Natural killer cell treated with Interleukin-12 subunit alpha and Interleukin-12 subunit beta and Interleukin-15 and Interleukin-18, amount 100 ng/mL, for 72 hours (primary cell): ENCODE measurements around the gene CD53. TPM values are rescaled to one million over a fixed set of nuclear protein-coding genes. Genes with fewer than 3 reads are reported as not detected.
"Not testable (repeated sequence)": the region's sequence is repeated elsewhere in the genome, so short reads cannot be mapped to it uniquely, and the experiment has no call there.

Experiments used
- ATAC-seq, 2 donors: fragments of 150-1000 bp; cut with Tn5 transposase in 1 of 2; sonication (Bioruptor Pico), chemical (Tn5 transposase) in 1 of 2; 2 replicates each; pipeline ENCODE4 v1.10.0; 2021
- DNase-seq: peaks from one replicate; pipeline ENCODE4 v3.0.0; 2022; ENCODE audit warnings: low spot score
- H3K27ac Mint-ChIP-seq, 2 donors: 1 replicate in 1 of 2; 2 replicates in 1 of 2; pipeline ENCODE4 v1.8.0; 2022; ENCODE audit warnings: mixed read lengths in 2 of 2, mild to moderate bottlenecking in 1 of 2, moderate library complexity in 1 of 2
- H3K27me3 Mint-ChIP-seq, 2 donors: 1 replicate in 1 of 2; 2 replicates in 1 of 2; pipeline ENCODE4 v1.8.0; 2022; ENCODE audit warnings: mixed read lengths in 2 of 2
- H3K36me3 Mint-ChIP-seq: one replicate; pipeline ENCODE4 v1.8.0; 2022; ENCODE audit warnings: mixed read lengths
- H3K4me1 Mint-ChIP-seq, 2 donors: 1 replicate in 1 of 2; 2 replicates in 1 of 2; pipeline ENCODE4 v1.8.0; 2022; ENCODE audit warnings: low read depth in 2 of 2, mixed read lengths in 2 of 2, mild to moderate bottlenecking in 1 of 2
- H3K4me3 Mint-ChIP-seq: one replicate; pipeline ENCODE4 v1.8.0; 2022; ENCODE audit warnings: mixed read lengths
- H3K9me3 Mint-ChIP-seq: 2 replicates; pipeline ENCODE4 v1.8.0; 2022; ENCODE audit warnings: mixed read lengths
- total RNA-seq, 2 donors: library from RNA; stranded (reverse); gene quantifications; one replicate each; pipeline ENCODE4 v1.2.3, GENCODE V29; 2022

CD53 gene
- total RNA-seq, 2 donors from 2014 or later: 357 to 897 TPM

DNA sequence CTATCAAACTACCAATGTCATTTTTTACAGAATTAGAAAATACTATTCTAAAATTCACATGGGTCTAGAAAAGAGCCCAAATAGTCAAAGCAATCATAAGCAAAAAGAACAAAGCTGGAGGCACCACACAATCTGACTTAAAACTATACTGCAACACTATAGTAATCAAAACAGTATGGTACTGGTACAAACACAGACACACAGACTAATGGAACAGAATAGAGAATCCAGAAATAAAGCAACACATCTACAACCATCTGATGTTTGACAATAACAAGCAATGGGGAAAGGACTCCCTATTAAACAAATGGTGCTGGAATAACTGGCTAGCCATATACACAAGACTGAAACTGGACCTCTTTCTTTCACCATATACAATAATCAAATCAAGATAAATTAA lies 39.8 kb downstream of the CD53 start:
- H3K36me3 Mint-ChIP-seq: peaks cover 18% of the 10 kb centered on the region
- no peak overlapping the region for H3K27ac Mint-ChIP-seq
- ATAC-seq (no peak), DNase-seq (no peak)
- no peak overlapping the region for H3K4me3 Mint-ChIP-seq
- peaks cover 15 to 23% of the 10 kb centered on the region in 2 donors for H3K4me1 Mint-ChIP-seq
- H3K27me3 Mint-ChIP-seq: peaks cover 0 to 7% of the 10 kb centered on the region in 2 donors
- peaks cover 8% of the 10 kb centered on the region for H3K9me3 Mint-ChIP-seq

GRCh38 chr1:110914676-110915075 lies 41.7 kb downstream of the CD53 start:
- peaks cover 18% of the 10 kb centered on the region for H3K36me3 Mint-ChIP-seq
- H3K9me3 Mint-ChIP-seq: peaks cover 8% of the 10 kb centered on the region
- ATAC-seq (no peak), DNase-seq (no peak)
- peaks cover 15 to 18% of the 10 kb centered on the region in 2 donors for H3K4me1 Mint-ChIP-seq
- H3K27me3 Mint-ChIP-seq: peaks cover 0 to 7% of the 10 kb centered on the region in 2 donors
- H3K27ac Mint-ChIP-seq: no peak overlapping the region
- H3K4me3 Mint-ChIP-seq: no peak overlapping the region

GRCh38 chr1:110915804-110916203 lies 42.9 kb downstream of the CD53 start:
- H3K4me1 Mint-ChIP-seq: peaks cover 15 to 18% of the 10 kb centered on the region in 2 donors
- H3K9me3 Mint-ChIP-seq: peaks cover 8% of the 10 kb centered on the region
- H3K27ac Mint-ChIP-seq: peak overlapping the region; percentile 62 to 65
- no peak for ATAC-seq
- no peak for DNase-seq
- peaks cover 21% of the 10 kb centered on the region for H3K36me3 Mint-ChIP-seq
- peaks cover 3 to 11% of the 10 kb centered on the region in 2 donors for H3K27me3 Mint-ChIP-seq
- no peak overlapping the region for H3K4me3 Mint-ChIP-seq

DNA sequence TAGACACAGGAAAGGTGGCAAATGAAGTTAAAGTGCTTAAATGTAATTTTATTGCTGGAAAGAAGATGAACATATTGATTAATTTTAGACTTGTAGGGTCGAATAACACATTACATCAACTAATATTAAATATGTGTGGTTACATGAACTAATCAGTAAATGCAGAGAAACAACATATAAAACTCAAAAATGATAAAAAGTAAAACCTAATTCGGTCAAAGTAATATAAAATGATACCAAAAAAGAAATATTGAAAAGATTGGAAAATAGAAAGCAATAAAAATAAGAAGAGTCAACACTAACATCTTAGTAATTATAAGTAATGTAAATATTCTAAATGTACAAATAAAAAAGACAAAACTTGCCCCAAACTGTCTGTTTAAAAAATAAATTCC lies 43.3 kb downstream of the CD53 start:
- ATAC-seq: no peak
- H3K36me3 Mint-ChIP-seq: peaks cover 17% of the 10 kb centered on the region

GRCh38 chr1:110916669-110917306 lies 43.8 kb downstream of the CD53 start:
- H3K4me1 Mint-ChIP-seq: peaks cover 15 to 18% of the 10 kb centered on the region in 2 donors
- no peak for DNase-seq

More for the DNA sequence above, 43.3 kb downstream of the CD53 start:
- Mint-ChIP-seq H3K9me3 (peaks cover 8% of the 10 kb centered on the region), H3K4me1 (peaks cover 15 to 18% of the 10 kb centered on the region in 2 donors), H3K4me3 (peak overlapping the region; percentile 75), H3K27me3 (peaks cover 3 to 8% of the 10 kb centered on the region in 2 donors), H3K27ac (peak overlapping the region; percentile 62 to 65)
- no peak for DNase-seq

DNA sequence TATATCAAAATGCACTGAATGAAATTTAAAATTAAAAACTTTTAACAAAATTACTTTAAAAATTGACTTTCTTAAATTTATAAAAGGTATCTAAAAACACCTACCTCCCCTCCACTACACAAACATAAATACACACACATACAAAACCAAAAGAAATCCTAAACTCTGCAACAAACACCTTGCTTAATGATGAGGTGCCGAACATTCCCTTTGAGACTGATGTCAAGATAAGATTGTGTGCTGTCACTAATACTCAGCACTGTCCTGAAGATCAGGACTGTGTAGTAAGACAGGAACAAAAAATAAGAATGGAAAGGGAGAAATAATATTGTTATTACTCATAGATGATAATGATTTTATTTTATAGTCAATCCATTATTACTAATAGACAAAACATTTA lies 45.1 kb downstream of the CD53 start:
- H3K4me3 Mint-ChIP-seq: no peak overlapping the region
- H3K27ac Mint-ChIP-seq: no peak overlapping the region
- ATAC-seq (no peak), DNase-seq (no peak)
- peaks cover 12% of the 10 kb centered on the region for H3K36me3 Mint-ChIP-seq
- peaks cover 3 to 8% of the 10 kb centered on the region in 2 donors for H3K27me3 Mint-ChIP-seq
- peaks cover 15 to 18% of the 10 kb centered on the region in 2 donors for H3K4me1 Mint-ChIP-seq
- peaks cover 5% of the 10 kb centered on the region for H3K9me3 Mint-ChIP-seq

More at GRCh38 chr1:110916669-110917306, 43.8 kb downstream of the CD53 start:
- peaks cover 3 to 8% of the 10 kb centered on the region in 2 donors for H3K27me3 Mint-ChIP-seq
- ATAC-seq: peak; percentile 78 to 79
- peaks cover 12% of the 10 kb centered on the region for H3K36me3 Mint-ChIP-seq
- peak overlapping the region; percentile 62 to 65 for H3K27ac Mint-ChIP-seq
- H3K4me3 Mint-ChIP-seq: peak overlapping the region; percentile 75
- peaks cover 8% of the 10 kb centered on the region for H3K9me3 Mint-ChIP-seq

DNA sequence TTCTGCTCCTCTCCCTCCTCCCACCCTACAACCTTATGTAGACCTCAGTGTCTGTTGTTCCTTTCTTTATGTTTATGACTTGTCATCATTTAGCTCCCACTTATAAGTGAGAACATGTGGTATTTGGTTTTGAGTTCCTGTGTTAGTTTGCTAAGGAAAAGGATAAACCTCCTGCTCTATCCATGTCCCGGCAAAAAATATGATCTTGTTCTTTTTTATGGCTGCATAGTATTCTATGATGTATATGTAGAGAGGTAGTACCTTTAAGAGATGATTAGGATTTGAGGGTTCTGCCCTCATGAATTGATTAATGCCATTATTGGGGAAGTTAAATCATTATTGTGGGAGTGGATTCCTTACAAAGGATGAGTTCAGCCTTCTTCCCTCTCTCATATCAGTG lies 49.0 kb downstream of the CD53 start:
- Mint-ChIP-seq H3K9me3 (no peaks in the 10 kb centered on the region), H3K4me3 (no peak overlapping the region), H3K36me3 (peaks cover 11% of the 10 kb centered on the region), H3K4me1 (peaks cover 4 to 5% of the 10 kb centered on the region in 2 donors), H3K27me3 (peaks cover 3 to 8% of the 10 kb centered on the region in 2 donors), H3K27ac (no peak overlapping the region)
- DNase-seq: no peak
- ATAC-seq: no peak

DNA sequence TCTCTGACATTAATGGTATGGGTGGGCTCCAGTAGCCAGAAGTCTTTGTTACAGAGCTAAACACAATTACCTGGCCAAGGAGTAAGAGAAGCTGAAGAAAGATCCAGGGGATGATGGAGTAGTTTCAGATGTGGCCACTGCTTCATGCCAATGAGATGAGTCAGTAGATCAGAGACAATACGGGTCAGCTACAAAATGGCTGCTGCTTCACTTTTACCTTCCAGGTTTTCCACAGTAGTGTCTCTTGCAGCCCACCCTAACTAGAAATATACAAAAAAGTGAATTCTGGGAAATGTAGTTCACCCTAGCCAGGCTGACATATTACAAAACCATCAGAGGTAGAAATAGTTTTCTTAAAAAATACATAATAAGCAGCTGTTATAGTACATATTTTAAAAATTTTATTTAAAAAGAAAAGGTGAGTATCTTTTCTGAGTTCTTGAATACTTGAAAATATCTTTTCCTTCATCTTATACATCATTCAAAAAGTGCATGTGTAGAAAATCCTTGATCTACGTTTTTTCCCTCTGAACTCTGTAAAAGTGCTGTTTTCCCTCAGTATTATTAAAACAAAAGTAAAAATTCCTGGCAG lies 54.6 kb downstream of the CD53 start:
- Mint-ChIP-seq H3K9me3 (peaks cover 8% of the 10 kb centered on the region), H3K4me3 (no peak overlapping the region), H3K27ac (no peak overlapping the region), H3K27me3 (no peaks in the 10 kb centered on the region), H3K4me1 (no peaks in the 10 kb centered on the region), H3K36me3 (peaks cover 9% of the 10 kb centered on the region)
- no peak for ATAC-seq
- no peak for DNase-seq

- H3K27ac Mint-ChIP-seq: no peak overlapping the region
Measured at GRCh38 chr1:110928191-110928590, 55.2 kb downstream of the CD53 start.

DNA sequence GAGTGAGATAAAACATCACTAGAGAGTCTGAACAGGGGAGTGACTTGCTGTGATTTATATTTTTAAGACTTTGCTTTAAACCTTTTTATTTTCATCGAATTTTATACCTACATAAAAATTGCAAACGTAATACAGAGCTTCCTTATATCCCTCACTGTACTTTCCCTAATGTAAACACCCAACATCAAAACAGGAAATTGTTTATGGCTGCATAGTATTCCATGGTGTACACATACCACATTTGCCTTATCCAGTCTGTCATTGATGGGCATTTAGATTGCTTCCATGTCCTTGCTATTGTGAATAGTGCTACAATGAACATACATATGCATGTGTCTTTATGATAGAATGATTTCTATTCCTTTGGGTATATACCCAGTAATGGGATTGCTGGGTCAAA lies 56.0 kb downstream of the CD53 start:
- H3K9me3 Mint-ChIP-seq: peaks cover 8% of the 10 kb centered on the region

More at GRCh38 chr1:110928191-110928590, 55.2 kb downstream of the CD53 start:
- no peak for DNase-seq
- no peaks in the 10 kb centered on the region for H3K27me3 Mint-ChIP-seq
- no peaks in the 10 kb centered on the region for H3K4me1 Mint-ChIP-seq
- peaks cover 9% of the 10 kb centered on the region for H3K36me3 Mint-ChIP-seq
- ATAC-seq: no peak
- H3K4me3 Mint-ChIP-seq: no peak overlapping the region
- peaks cover 8% of the 10 kb centered on the region for H3K9me3 Mint-ChIP-seq

DNA sequence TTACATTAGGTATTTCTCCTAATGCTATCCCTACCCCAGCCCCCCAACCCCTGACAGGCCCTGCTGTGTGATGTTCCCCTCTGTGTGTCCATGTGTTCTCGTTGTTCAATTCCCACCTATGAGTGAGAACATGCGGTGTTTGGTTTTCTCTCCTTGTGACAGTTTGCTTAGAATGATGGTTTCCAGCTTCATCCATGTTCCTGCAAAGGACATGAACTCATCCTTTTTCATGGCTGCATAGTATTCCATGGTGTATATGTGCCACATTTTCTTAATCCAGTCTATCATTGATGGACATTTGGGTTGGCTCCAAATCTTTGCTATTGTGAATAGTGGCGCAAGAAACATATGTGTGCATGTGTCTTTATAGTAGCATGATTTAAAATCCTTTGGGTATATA lies 58.1 kb downstream of the CD53 start:
- Mint-ChIP-seq H3K9me3 (peaks cover 13% of the 10 kb centered on the region), H3K36me3 (peaks cover 22% of the 10 kb centered on the region)
- H3K4me1 Mint-ChIP-seq, H3K4me3 Mint-ChIP-seq, DNase-seq, ATAC-seq, H3K27ac Mint-ChIP-seq, H3K27me3 Mint-ChIP-seq: not testable (repeated sequence)

More for the DNA sequence above, 56.0 kb downstream of the CD53 start:
- DNase-seq (no peak), ATAC-seq (no peak)
- H3K27me3 Mint-ChIP-seq: no peaks in the 10 kb centered on the region
- no peak overlapping the region for H3K4me3 Mint-ChIP-seq
- H3K36me3 Mint-ChIP-seq: peaks cover 9% of the 10 kb centered on the region
- H3K27ac Mint-ChIP-seq: no peak overlapping the region
- no peaks in the 10 kb centered on the region for H3K4me1 Mint-ChIP-seq

DNA sequence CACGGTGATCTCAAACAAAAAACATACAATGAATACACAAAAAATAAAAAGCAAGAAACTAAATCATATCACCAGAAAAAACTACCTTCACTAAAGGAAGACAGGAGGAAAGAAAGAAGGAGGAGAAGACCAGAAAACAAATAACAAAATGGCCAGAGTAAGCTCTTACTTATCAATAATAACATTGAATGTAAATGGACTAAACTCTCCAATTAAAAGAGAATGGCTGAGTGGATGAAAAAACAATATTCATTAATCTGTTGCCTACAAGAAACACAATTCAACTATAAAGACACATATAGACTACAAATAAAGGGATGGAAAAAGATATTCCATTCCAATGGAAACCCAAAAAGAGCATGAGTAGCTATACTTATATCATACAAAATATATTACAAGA lies 63.6 kb downstream of the CD53 start:
- no peaks in the 10 kb centered on the region for H3K4me1 Mint-ChIP-seq
- H3K27ac Mint-ChIP-seq: no peak overlapping the region
- H3K36me3 Mint-ChIP-seq: peaks cover 33% of the 10 kb centered on the region
- ATAC-seq (no peak), DNase-seq (no peak)
- peaks cover 12% of the 10 kb centered on the region for H3K9me3 Mint-ChIP-seq
- no peaks in the 10 kb centered on the region for H3K27me3 Mint-ChIP-seq
- no peak overlapping the region for H3K4me3 Mint-ChIP-seq

- Mint-ChIP-seq H3K36me3 (peaks cover 13% of the 10 kb centered on the region), H3K9me3 (peaks cover 2% of the 10 kb centered on the region), H3K4me1 (no peaks in the 10 kb centered on the region), H3K27ac (no peak overlapping the region), H3K4me3 (no peak overlapping the region), H3K27me3 (no peaks in the 10 kb centered on the region)
- ATAC-seq (no peak), DNase-seq (no peak)
Measured at GRCh38 chr1:110944806-110945205, 71.9 kb downstream of the CD53 start.

- DNase-seq: no peak
Measured at GRCh38 chr1:110945626-110946025, 72.7 kb downstream of the CD53 start.

More at GRCh38 chr1:110945626-110946025, 72.7 kb downstream of the CD53 start:
- no peak overlapping the region for H3K27ac Mint-ChIP-seq
- H3K4me1 Mint-ChIP-seq: no peaks in the 10 kb centered on the region
- H3K4me3 Mint-ChIP-seq: no peak overlapping the region
- no peak for ATAC-seq
- peaks cover 19% of the 10 kb centered on the region for H3K36me3 Mint-ChIP-seq
- no peaks in the 10 kb centered on the region for H3K9me3 Mint-ChIP-seq
- H3K27me3 Mint-ChIP-seq: no peaks in the 10 kb centered on the region
